NCI-H524 (cell line): ENCODE data around the gene COL5A1.
"Not testable (repeated sequence)": the region's sequence is repeated elsewhere in the genome, so short reads cannot be mapped to it uniquely, and the experiment has no call there.

Source experiments
- DNase-seq, 2 experiments: peaks; one replicate each; lab custom pipeline; 2025; lab: John Stamatoyannopoulos, UW

The COL5A1 gene

DNA sequence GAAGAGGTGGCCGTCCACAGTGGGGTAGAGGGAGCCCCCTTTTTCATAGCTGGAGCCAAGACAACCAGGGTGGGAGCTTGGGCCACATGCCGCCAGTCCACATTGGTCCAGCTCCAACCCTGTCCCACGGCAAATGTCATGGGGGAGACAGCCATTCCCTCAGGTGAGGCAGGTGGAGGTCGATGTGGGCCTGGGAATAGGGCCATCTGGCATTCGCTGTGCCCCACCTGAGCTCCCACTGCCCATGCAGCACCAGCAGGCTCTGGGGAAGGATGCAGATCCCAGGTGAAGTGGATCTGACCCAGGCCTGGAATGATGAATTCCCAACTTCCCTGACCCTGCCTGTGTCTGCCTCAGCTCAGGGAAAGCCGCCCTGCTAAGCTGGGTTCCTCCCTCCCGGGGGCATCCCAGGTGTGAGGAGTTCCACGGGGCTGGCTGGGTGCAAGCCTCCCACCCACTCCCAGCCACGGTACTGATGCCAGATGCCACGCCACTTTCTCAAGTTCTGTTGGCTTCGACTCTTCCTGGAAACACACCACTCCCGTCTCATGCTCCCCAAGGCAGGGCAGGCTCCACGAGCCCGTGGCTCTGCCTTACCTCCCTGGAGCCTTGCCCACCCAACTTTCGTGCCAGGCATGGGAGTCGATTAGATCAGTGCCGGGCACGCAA, 213.8 kb downstream of the COL5A1 start:
- DNase-seq: no peak

DNA sequence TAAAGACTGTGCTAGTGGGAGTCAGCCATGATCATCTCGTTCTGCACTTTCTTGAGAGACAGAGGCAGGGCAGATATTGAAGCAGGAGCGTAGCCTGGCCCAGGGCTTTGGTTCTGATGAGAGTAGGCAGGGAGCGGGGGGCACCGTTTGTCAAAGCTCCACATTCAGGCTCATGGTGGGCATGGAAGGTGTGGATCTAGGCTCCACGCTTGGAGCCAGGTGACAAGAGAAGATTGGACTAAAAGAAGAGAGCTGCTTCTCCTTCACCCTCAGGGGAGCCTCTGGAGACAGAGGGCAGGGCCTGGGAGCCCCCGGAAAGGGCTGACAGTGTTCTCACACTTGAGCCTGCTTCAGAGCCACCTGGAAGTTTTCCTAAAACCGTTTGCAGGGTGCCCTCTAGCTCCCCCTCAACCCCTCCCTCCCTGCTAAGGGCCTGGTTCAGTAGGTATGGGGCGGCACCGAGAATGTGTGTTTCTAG, 214.3 kb downstream of the COL5A1 start:
- no peak for DNase-seq

DNA sequence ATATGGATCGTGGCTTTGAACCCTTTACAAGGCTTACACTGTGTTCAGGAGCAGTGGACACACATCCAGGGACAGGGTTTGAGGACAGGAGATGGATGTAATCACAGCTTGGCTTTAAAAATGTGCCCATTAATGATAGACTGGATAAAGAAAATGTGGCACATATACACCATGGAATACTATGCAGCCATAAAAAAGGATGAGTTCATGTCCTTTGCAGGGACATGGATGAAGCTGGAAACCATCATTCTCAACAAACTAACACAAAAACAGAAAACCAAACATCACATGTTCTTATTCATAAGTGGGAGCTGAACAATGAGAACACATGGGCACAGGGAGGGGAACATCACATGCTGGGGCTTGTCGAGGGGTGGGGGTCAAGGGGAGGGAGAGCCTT, 215.8 kb downstream of the COL5A1 start:
- not testable (repeated sequence) for DNase-seq

DNA sequence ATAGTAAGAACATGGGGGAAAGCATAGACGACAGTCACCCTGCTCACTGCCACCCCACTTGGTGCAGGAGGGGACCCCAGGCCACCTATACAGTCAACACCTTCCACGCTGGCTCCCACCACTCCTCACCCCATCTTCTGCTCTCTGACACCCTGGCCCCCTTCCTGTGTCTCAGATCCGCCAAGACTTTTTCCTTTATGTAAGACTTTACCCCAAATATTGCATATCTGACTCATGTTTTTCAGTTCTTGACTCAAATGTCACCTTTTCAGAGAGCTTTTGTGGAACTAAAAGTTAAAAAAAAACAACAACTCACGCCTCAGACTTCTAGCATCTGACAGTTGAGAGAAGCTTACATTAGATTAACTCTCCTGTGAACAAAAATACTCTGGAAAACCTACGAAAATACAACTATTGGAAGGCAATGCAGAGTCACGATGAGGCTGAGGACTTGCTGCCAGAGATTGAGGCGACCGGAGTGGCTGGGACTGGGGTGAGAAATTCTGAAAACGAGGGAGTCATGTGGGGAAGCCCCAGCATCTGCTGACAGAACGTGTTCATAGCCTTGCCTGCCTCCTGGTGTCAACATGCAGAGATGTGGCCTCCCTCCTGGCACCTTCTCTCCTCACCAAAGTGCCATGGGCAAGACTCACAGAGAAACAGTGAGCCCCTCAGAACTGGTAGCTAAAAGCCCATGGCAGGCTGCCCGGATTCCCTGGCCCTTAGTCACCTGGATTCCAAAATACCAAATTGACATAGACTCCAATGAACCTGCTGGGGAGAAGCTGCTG, 216.6 kb downstream of the COL5A1 start:
- DNase-seq: no peak

DNA sequence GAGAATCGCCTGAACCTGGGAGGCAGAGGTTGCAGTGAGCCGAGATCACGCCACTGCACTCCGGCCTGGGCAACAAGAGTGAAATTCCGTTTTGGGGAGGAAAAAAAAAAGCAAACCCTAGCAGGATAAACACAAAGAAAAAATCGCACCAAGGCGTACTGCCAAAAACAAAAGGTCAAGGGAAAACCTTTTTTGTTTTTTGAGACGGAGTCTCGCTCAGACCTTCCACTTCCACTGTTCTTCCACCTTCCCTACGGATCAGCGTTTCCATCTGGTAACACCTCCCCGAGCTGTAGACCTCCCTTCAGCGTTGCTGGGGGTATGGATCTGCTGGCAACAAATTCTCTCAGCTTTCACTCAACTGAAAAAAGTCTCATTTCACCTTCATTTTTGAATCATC, 218.9 kb downstream of the COL5A1 start:
- DNase-seq: no peak

DNA sequence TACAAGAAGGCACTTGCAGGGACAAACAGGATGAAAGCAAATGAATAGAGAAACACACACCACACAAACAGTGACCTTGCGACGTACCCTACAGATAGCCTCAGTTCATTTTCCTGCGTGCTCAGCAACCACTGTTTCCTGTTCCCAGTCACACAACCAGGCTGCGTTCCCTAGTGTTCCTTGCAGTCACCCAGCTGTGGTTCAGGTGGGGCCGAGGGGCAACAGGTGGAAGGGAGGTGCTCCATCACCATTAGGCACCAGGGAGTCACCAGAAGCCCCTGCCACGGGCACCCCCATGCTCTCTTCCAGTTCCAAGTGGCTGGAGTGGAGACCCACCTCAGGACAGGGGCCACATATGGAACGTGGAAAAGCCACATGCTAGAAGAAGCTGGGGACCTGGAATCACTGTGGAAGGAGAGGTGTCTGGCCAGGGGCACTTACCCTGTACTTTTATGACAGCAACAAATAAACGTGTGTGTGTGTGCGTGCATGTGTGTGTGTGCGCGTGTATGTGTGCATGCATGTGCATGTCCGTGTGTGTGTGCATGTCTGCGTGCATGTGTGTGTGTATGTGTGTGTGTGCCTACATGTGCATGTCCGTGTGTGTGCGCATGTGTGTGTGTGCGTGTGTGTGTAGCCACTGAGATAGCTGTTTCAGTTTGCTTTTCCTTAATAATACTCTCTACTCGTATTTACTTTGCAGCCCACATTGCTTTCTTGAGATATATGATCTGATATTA, 220.2 kb downstream of the COL5A1 start:
- no peak for DNase-seq

GRCh38 chr9:134863306-134863902, 221.8 kb downstream of the COL5A1 start:
- DNase-seq: no peak

DNA sequence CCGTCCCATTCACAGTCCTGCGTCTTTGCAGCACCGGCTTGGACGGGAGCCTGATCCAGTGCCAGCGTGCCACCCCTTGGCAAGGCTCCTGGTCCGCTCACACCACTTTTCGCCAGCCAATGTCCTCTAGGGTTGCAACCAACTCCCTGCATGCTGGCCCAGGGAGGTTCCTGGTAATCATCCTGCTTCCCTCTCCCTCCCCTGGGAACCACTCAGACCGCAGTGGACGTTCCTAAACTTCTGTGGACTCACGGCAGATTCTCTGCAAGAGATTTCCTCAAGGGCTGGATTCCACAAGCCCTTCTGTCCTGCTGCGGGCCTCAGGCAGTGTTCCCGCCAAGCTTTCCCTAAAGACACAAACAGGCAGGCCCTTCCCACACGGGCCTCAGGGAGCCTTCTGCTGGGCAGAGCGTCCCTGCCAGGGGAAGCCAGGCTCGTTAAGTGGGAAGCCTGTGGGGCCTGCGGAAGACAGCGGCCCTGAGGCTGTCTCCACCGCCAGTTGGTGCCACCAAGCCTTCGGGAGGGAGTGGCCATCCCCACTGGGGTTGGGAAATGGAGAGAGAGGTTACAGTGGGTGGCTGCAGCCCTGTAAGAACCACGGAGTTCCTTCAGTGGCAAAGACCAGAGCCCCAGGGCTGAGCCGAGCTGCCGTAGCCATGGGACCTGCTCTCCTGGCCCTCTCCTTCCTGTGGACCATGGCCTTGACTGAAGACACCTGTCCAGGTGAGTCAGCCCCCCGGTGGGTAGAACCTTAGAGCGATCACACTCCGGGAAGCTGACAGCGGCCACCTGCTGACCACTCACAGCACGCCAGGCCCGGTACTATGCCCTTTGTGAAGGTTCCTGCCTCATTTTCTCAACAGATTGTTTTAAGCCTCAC, 222.6 kb downstream of the COL5A1 start:
- no peak for DNase-seq

DNA sequence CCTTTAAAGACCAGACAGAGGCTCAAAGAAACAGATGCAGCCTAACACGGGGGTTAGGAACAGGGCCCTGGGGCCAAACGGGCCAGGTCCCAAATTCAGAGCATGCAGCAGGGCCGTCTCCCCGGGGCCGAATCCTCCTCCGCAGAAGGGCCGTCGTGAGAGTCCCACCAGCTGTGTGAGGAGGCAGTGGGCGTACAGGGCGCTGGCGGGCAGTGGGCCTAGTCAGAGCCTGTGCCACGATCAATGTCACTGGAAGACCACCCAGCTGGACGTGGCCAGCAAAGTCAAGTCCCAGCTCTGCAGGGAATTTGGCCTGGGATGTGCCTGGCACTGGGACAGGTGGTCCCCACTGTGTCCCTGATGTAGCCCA, 223.2 kb downstream of the COL5A1 start:
- DNase-seq: no peak

GRCh38 chr9:134867917-134868750, 226.5 kb downstream of the COL5A1 start:
- no peak for DNase-seq

DNA sequence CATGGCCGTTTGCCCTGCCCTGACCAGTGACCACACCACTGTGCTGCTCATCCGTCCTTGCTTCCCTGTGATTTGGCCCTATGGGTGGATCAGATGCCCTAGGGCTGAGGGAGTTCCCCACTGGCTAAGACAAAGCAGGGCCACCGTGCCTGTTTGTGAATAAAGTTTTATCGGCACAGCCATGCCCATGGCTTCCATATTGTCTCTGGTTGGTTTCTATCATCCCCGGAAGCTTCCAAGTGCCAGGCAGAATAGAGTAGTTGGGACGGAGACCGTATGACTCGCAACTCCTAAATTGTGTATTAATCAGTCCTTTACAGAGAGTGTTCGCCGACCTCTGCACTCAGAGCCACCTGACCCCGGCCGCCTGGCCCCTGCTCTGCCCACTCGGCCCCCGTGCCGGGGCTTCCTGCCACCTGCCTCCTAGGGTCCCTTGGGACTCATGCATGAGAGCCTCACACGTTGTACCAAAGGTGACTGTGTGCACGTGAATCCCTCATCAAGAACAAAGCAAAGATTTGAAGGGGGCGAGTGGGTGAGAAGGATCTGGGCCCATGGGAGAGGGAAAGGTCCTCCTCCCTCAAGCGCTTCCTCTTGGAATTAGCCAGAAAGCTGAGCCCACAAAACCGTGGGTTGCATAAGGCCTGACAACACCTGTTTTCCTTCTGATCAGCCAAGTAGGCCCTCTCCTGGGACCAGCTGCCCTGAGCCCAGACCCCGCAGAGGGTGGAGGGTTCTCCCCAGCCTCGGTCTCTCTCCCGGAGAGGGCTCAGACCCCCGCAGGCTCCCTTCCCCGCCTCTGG, 227.3 kb downstream of the COL5A1 start:
- DNase-seq: peak in 1 of 2 experiments; percentile 63

DNA sequence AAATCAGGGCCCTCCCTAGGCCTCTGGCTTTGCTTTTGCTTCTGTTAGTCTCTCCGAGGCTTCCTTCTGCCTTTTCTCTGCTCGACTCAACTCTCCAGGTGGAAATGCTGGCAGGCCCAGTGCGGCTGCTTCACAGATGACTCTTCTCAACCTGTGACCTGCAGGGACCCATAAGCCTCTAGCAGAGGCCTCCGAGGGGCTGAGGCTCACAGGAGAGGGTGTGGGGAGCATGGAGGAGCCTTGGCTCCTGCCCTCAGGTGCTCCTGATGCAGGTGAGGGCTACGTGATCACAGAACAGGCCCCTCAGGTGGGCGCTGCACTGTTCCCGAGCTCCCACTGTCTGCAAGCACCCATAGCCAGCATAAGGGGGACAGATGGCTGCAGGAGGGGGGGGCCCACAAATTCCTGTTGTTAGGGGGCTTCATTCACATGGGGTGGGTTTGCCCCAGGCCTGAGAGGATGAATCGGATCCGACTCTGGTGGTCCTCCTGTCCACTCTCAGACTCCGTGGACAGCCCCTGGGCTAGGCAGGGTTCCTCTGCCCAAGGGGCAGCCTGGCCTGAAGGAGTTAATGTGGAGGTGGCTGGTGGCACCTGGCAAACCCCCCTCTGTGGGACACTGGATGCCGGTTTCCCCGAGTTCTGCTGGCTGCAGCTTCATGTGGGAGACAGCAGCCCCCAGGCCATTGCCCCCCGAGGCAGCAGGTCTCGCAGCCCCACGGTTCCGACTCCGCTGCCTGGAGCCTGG, 228.1 kb downstream of the COL5A1 start:
- DNase-seq: no peak

GRCh38 chr9:134870301-134870694, 228.7 kb downstream of the COL5A1 start:
- no peak for DNase-seq

DNA sequence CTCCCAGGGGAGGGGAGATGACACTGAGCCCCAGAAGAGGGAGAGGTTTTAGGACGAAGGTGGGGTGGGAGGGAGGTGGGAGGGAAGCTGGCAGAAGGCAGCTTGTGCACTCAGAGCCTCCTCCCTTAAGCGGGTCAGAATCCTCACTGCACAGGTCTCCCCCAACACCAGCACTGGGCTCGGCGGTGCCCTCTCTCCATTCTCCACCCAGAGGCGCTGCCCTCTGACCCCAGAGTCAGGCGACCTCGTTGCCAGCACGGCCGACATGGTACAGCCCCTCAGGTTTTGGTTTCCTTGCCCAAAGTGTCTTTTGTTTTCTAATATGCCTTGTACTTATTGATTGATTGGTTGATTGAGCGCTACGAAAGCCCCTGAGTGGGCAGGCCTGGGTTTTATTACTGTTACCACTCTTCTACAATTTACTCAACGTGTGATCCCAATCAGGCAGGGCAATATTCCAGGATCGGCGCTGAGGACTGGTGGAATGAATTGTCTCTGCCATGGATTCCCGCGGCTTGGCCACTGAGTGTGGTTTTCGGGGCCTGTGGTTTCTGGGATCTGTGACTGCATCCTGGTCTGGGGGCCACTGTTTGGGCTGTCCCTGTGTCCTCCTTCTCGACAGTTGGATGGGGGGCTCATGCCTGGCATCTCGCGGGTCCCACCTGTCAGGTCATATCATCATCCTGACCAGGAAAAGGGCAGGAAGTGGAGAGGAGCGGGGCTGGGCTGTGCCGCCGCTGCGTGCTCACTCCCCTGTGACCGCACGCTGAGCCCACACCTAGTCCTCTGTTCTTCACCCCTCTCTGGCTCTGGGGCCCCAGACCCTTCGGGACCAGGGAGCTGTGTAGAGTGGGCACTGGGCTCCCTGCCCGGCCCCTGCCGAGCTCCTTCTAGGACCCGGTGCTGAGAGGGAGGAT, 229.4 kb downstream of the COL5A1 start:
- DNase-seq: no peak

DNA sequence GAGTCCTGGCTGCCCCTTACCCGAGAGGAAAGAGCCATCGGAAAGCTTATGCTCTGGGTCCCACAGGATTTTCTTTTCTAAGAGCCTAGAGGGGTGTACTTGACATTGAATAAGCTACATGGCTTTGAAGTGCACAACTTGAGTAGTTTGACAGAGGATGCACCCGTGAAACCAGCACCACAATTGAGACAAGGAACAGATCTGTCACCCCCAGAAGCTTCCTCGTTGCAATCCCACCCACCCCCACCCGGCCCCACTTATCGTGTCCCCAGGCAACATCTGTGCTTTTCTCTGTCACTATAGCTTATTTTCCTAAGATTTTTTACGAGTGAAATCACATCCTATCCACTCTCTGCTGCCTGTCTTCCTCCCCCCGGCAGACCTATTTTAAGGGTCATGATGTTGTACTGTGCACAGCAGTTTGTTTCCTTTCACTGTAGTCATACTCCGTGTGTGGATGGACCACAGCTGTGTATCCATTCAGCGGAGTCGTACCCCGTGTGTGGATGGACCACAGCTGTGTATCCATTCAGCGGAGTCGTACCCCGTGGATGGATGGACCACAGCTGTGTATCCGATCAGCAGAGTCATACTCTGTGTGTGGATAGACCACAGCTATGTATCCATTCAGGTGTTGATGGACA, 230.2 kb downstream of the COL5A1 start:
- DNase-seq: no peak

DNA sequence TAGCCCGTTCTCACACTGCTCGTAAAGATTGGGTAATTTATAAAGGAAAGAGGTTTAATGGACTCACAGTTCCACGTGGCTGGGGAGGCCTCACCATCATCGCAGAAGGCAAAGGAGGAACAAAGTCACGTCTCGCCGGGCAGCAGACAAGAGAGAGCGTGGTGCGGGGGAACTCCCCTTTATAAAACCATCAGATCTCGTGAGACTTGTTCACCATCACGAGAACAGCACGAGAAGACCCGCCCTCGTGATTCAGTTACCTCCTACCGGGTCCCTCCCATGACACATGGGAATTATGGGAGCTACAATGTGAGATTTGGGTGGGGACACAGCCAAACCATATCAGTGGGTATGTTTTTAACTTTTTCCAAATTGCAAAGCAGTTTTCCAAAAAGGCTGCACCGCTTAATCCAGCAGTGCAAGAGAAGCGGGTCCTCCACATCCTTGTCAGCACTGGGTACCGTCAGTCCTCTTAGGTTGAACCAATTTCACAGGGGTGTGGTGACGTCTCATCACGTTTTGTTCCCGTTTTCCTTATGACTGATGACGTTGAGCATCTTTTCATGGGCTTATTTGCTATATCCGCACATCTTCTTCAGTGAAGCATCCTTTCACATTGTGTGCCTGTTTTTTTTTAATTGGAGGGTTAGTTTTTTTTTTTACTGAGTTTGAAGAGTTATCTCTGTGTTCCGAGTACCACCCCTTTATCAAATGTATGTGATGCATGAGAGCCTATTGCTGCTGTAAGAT, 231.1 kb downstream of the COL5A1 start:
- no peak for DNase-seq

DNA sequence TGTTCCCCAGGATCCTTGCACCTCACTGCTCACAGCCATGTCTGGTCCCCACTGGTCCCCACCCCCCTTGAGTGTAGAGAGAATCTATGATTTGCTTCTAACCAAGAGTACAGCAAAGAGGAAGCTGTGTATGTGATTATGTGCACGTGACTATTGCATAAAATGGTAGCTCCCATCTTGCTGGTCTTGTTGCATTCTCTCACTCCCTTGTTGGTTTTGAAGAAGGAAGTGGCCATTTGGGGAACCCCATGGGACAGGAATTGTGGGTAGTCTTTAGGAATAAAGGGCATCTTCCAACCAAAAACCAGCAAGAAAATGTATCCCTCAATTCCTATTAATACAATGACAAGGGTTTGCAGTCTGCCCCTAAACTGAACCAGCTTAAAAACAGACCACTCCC, 233.8 kb downstream of the COL5A1 start:
- DNase-seq: no peak
